A549 (cell line): Measurements from ENCODE around the gene ACVR1.

Experiments
- BHLHE40 ChIP-seq: IDR thresholded peaks from 2 replicates; pipeline ENCODE4 v1.6.1; 2012; ENCODE audit warnings: low read depth, low read length, inconsistent platforms
- CTCF ChIP-seq: fragments of >200 bp; sonication (Bioruptor Twin); formaldehyde crosslinking; IDR thresholded peaks from 3 replicates; pipeline ENCODE4 v1.5.1; 2016
- EHMT2 ChIP-seq: fragments of 200-600 bp; sonication (generic); IDR thresholded peaks from 2 replicates; pipeline ENCODE4 v1.6.1; 2016; ENCODE audit warnings: antibody characterized with exemption, low read depth, mild to moderate bottlenecking, moderate library complexity
- EP300 ChIP-seq, 2 experiments: fragments of >200 bp; sonication (Bioruptor Twin); formaldehyde crosslinking; IDR thresholded peaks; 2 replicates in 1 of 2; 3 replicates in 1 of 2; pipeline ENCODE4 v1.6.1; 2016 to 2017
- ESRRA ChIP-seq: fragments of 150-350 bp; IDR thresholded peaks from 2 replicates; pipeline ENCODE4 v1.6.1; 2014; ENCODE audit warnings: mild to moderate bottlenecking, low read length, borderline replicate concordance
- MAFK ChIP-seq: fragments of 450-650 bp; IDR thresholded peaks from 2 replicates; pipeline ENCODE4 v1.6.1; 2014; ENCODE audit not compliant: partially characterized antibody
- POLR2A ChIP-seq: IDR thresholded peaks from 2 replicates; pipeline ENCODE4 v1.6.1; 2012; ENCODE audit warnings: mild to moderate bottlenecking, low read length
- RAD21 ChIP-seq, 2 experiments: fragments of >200 bp in 1 of 2; sonication (Bioruptor Twin) in 1 of 2; formaldehyde crosslinking in 1 of 2; IDR thresholded peaks in 1 of 2; conservative IDR thresholded peaks in 1 of 2; 2 replicates in 1 of 2; 3 replicates in 1 of 2; pipeline ENCODE4 v1.6.1; 2012 to 2018; ENCODE audit warnings: inconsistent platforms in 1 of 2
- RCOR1 ChIP-seq: fragments of 150-350 bp; IDR thresholded peaks from 2 replicates; pipeline ENCODE4 v1.6.1; 2014; ENCODE audit warnings: antibody characterized with exemption, low read length, low read depth
- RFX5 ChIP-seq: fragments of 450-650 bp; IDR thresholded peaks from 2 replicates; pipeline ENCODE4 v1.7.1; 2014; ENCODE audit warnings: antibody characterized with exemption, mild to moderate bottlenecking, moderate library complexity
- SMC3 ChIP-seq: fragments of >200 bp; sonication (Bioruptor Twin); formaldehyde crosslinking; IDR thresholded peaks from 3 replicates; pipeline ENCODE4 v1.6.1; 2018; ENCODE audit warnings: inconsistent platforms
- SREBF2 ChIP-seq: fragments of 450-650 bp; IDR thresholded peaks from 2 replicates; pipeline ENCODE4 v1.6.1; 2014; ENCODE audit warnings: mild to moderate bottlenecking, moderate library complexity
- ZFP36 ChIP-seq: fragments of 450-650 bp; IDR thresholded peaks from 2 replicates; pipeline ENCODE4 v1.6.1; 2014; ENCODE audit warnings: borderline replicate concordance; ENCODE audit not compliant: partially characterized antibody
- TF ChIP-seq, protein P1 (sequence below): fragments of 150-350 bp; IDR thresholded peaks from 2 replicates; pipeline ENCODE4 v1.6.1; 2014; ENCODE audit warnings: low read depth, mild to moderate bottlenecking, low read length

GRCh38 chr2:157720504-157720903, 155.6 kb downstream of the ACVR1 start:
- TF ChIP-seq CTCF (no peak), POLR2A (no peak), MAFK (no peak), ZFP36 (no peak), RFX5 (no peak), SMC3 (no peak), ESRRA (no peak), SREBF2 (no peak), RAD21 (conservative IDR thresholded peaks at IDR 0.05 in 1 of 2, IDR thresholded peaks at IDR 0.05 in 1 of 2) (no peak), EHMT2 (no peak), EP300 (IDR thresholded peaks at IDR 0.05) (no peak), BHLHE40 (no peak), RCOR1 (no peak)
- TF ChIP-seq, protein P1, sequence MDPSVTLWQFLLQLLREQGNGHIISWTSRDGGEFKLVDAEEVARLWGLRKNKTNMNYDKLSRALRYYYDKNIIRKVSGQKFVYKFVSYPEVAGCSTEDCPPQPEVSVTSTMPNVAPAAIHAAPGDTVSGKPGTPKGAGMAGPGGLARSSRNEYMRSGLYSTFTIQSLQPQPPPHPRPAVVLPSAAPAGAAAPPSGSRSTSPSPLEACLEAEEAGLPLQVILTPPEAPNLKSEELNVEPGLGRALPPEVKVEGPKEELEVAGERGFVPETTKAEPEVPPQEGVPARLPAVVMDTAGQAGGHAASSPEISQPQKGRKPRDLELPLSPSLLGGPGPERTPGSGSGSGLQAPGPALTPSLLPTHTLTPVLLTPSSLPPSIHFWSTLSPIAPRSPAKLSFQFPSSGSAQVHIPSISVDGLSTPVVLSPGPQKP, result no peak
